NB4 (cell line): Measurements from ENCODE around the gene PSMB5.

Experiments
- DNase-seq: peaks from one replicate; pipeline ENCODE4 v3.0.0; 2010; ENCODE audit warnings: low read depth
- H3K4me3 ChIP-seq: one replicate; pipeline ENCODE4 v1.5.1; 2011; ENCODE audit warnings: mild to moderate bottlenecking, low read depth, low read length, moderate library complexity
- MAX ChIP-seq: IDR thresholded peaks from 2 replicates; pipeline ENCODE4 v1.6.1; 2011; ENCODE audit warnings: low read depth, low read length
- MYC ChIP-seq: IDR thresholded peaks from 2 replicates; pipeline ENCODE4 v1.6.1; 2011; ENCODE audit warnings: low read depth, low read length
- POLR2A ChIP-seq: IDR thresholded peaks from 2 replicates; pipeline ENCODE4 v1.6.1; 2011; ENCODE audit warnings: mild to moderate bottlenecking; ENCODE audit not compliant: insufficient read length; ENCODE audit errors: extremely low read depth
- TF ChIP-seq, protein P1 (sequence below): IDR thresholded peaks from one replicate; pipeline ENCODE4 v1.5.1; 2012; ENCODE audit warnings: low read depth, low read length

PSMB5 gene

DNA sequence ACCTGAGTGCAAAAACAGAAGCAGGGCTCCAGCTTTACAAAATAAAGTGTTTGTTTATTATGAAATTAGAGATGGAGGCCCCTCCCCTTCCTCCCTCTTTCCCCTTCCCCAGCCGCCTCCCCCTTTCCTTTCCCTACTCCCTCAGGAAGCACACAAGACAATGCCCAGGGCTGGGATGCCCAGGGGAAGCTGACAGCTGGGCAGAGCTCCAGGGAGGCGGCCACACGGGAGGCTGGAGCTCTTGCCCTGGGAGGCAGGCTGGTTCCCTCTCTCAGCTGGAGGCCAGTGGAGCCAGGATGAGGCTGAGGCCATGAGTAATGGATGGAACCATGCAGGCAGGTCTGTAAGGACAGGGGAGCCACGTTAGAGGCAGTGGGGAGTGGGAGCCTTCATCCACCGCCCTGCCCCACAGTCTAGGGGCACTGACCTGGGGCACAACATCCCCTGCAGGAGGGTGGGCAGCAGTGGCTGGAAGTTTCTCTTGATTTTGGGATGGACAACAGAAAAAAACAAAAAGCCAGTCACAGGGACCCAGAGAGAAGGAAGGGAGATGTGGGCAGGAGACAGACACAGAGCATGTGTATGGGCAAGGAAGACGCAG lies 12.4 kb upstream of the PSMB5 start:
- TF ChIP-seq MYC (no peak), MAX (no peak), POLR2A (no peak)
- TF ChIP-seq, protein P1, sequence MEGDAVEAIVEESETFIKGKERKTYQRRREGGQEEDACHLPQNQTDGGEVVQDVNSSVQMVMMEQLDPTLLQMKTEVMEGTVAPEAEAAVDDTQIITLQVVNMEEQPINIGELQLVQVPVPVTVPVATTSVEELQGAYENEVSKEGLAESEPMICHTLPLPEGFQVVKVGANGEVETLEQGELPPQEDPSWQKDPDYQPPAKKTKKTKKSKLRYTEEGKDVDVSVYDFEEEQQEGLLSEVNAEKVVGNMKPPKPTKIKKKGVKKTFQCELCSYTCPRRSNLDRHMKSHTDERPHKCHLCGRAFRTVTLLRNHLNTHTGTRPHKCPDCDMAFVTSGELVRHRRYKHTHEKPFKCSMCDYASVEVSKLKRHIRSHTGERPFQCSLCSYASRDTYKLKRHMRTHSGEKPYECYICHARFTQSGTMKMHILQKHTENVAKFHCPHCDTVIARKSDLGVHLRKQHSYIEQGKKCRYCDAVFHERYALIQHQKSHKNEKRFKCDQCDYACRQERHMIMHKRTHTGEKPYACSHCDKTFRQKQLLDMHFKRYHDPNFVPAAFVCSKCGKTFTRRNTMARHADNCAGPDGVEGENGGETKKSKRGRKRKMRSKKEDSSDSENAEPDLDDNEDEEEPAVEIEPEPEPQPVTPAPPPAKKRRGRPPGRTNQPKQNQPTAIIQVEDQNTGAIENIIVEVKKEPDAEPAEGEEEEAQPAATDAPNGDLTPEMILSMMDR: no peak
- no peak for DNase-seq
- H3K4me3 ChIP-seq: no peak overlapping the region

GRCh38 chr14:23045419-23046357 lies 11.0 kb upstream of the PSMB5 start:
- TF ChIP-seq, protein P1: no peak
- no peak for TF ChIP-seq MYC
- TF ChIP-seq MAX: no peak
- no peak for TF ChIP-seq POLR2A
- H3K4me3 ChIP-seq: no peak overlapping the region
- no peak for DNase-seq

DNA sequence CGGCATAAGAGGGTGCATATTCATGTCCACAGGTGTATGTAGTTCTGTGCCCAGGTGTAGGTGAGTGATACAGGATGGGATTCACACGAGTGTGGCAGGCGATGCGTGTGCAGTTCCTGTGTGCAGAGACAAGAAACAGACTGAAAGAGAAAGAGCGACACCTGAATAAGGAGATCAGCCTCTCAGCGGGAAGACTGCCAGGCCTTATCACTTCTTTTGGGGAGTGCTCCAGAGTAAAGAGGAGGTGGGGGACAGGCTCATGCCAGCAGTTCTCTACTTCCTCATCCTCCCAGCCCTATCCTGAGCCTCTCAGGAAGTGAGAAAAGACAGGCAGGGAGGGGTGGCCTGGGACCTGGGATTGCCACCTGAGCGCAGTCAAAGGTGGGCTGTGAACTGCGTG lies 10.1 kb upstream of the PSMB5 start:
- no peak for TF ChIP-seq MYC
- no peak for TF ChIP-seq POLR2A
- TF ChIP-seq, protein P1: no peak
- no peak for TF ChIP-seq MAX
- no peak overlapping the region for H3K4me3 ChIP-seq
- no peak for DNase-seq

DNA sequence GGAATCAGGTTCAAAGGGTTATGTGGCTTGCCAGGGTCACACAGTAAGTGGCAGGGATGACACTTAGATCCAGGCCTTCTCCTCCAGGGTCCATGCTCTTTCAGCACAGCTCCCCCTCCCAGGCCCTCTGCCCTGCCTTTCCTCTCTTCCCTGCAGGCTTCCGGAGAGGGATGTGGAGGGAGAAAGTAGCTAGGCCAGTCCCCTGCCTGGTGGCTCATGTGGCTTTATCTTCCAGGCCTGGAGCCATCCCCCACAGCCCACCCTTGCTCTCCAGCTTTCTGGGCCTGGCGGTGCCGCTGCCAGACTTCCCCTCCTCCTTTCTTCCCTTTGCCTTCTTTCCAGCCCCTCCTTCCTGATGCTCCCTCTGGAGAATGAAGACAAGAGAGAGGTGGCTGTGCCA lies 9.1 kb upstream of the PSMB5 start:
- no peak for TF ChIP-seq MYC
- TF ChIP-seq, protein P1: no peak
- TF ChIP-seq POLR2A: no peak
- no peak for TF ChIP-seq MAX
- H3K4me3 ChIP-seq: no peak overlapping the region
- DNase-seq: no peak

- H3K4me3 ChIP-seq: no peak overlapping the region
- TF ChIP-seq, protein P1: no peak
- TF ChIP-seq POLR2A (no peak), MYC (no peak), MAX (no peak)
- DNase-seq: no peak
Observed at GRCh38 chr14:23043145-23043544, 8.4 kb upstream of the PSMB5 start.
